HepG2 (cell line): ENCODE measurements around the gene NUP133. TPM values are rescaled to one million over a fixed set of nuclear protein-coding genes. Genes with fewer than 3 reads are reported as not detected.

Experiments
- ATAC-seq: fragments of 200-7000 bp; cut with Tn5 transposase; 3 replicates; pipeline ENCODE4 v1.9.1; 2020; ENCODE audit warnings: mild to moderate bottlenecking, moderate library complexity
- BruUV-seq: library from RNA; stranded (reverse); fragments of 400-500 nt; replicated peaks from 2 replicates; lab custom pipeline; 2021; lab: Mats Ljungman, UMichigan
- CTCF ChIA-PET: fragments of 300-600 bp; formaldehyde crosslinking; extraction: SDS; loops from one replicate; lab custom pipeline; 2021; ENCODE audit warnings: low total read pairs, inconsistent platforms, low intra/inter-chr PET ratio; lab: Yijun Ruan, JAX
- POLR2A ChIA-PET: fragments of 350-600 bp; sonication (Branson Sonifier 250); formaldehyde crosslinking; loops from one replicate; lab custom pipeline; 2020; ENCODE audit warnings: antibody characterized with exemption, inconsistent platforms; lab: Yijun Ruan, JAX
- DNase-seq: peaks from one replicate; pipeline ENCODE4 v3.0.0-alpha.2; 2015; ENCODE audit warnings: low spot score
- FAIRE-seq: peaks from 3 replicates; lab custom pipeline; 2011; peaks lifted over from hg19 to GRCh38; lab: Jason Lieb, UNC
- H2AFZ ChIP-seq: one replicate; pipeline ENCODE4 v1.6.1; 2011; ENCODE audit warnings: low read length, inconsistent platforms
- H3K27ac ChIP-seq: fragments of 300-600 bp; 3 replicates; pipeline ENCODE4 v1.8.0; 2011; ENCODE audit warnings: mixed run types, mild to moderate bottlenecking, mixed read lengths, low read length, inconsistent platforms; ENCODE audit not compliant: insufficient read depth; ENCODE audit errors: extremely low read length
- H3K27me3 ChIP-seq, 2 experiments: fragments of 200-600 bp in 1 of 2; 2 replicates in 1 of 2; 3 replicates in 1 of 2; pipeline versions ENCODE4 v1.6.0 to v1.8.0; 2011; ENCODE audit warnings: low read length in 2 of 2, mild to moderate bottlenecking in 2 of 2, moderate library complexity in 2 of 2, inconsistent platforms in 1 of 2; ENCODE audit not compliant: insufficient read depth in 2 of 2, control insufficient read depth in 1 of 2
- H3K36me3 ChIP-seq, 2 experiments: fragments of 200-600 bp in 1 of 2; replicated peaks in 1 of 2; 2 replicates in 1 of 2; 3 replicates in 1 of 2; pipeline versions ENCODE4 v1.5.1 to v1.8.0; 2011; ENCODE audit warnings: low read length in 2 of 2, inconsistent platforms in 1 of 2; ENCODE audit not compliant: insufficient read depth in 2 of 2, control insufficient read depth in 1 of 2
- H3K4me1 ChIP-seq: 2 replicates; pipeline ENCODE4 v1.5.1; 2012; ENCODE audit warnings: low read length, inconsistent platforms; ENCODE audit not compliant: insufficient read depth
- H3K4me2 ChIP-seq: 2 replicates; pipeline ENCODE4 v1.6.0; 2011; ENCODE audit warnings: low read depth, low read length, inconsistent platforms
- H3K4me3 ChIP-seq, 3 experiments: fragments of 200-600 bp in 1 of 3; sonication (generic), shearing (Covaris generic) in 1 of 3; replicated peaks in 1 of 3; 2 replicates each; pipeline ENCODE4 v1.5.1; 2011 to 2016; ENCODE audit warnings: low read length in 3 of 3, inconsistent platforms in 2 of 3, low read depth in 2 of 3, mild to moderate bottlenecking in 2 of 3, control low read depth in 1 of 3, mixed read lengths in 1 of 3; ENCODE audit not compliant: insufficient read depth in 1 of 3
- H3K79me2 ChIP-seq: one replicate; pipeline ENCODE4 v1.6.1; 2011; ENCODE audit warnings: low read length, inconsistent platforms; ENCODE audit not compliant: insufficient read depth
- H3K9ac ChIP-seq: 2 replicates; pipeline ENCODE4 v1.6.0; 2011; ENCODE audit warnings: mild to moderate bottlenecking, low read depth, low read length, inconsistent platforms; ENCODE audit not compliant: insufficient read depth
- H3K9me3 ChIP-seq: 2 replicates; pipeline ENCODE4 v1.5.1; 2012; ENCODE audit warnings: mild to moderate bottlenecking, low read length
- H4K20me1 ChIP-seq: 2 replicates; pipeline ENCODE4 v1.6.0; 2011; ENCODE audit warnings: inconsistent platforms, mild to moderate bottlenecking, low read length, moderate library complexity; ENCODE audit not compliant: insufficient read depth
- BORCS8-MEF2B ChIP-seq: sonication (generic); formaldehyde crosslinking; IDR thresholded peaks from 2 replicates; pipeline ENCODE4 v1.8.0; 2022; ENCODE audit warnings: mild to moderate bottlenecking, missing genetic modification reagents
- CBX1 ChIP-seq: IDR thresholded peaks from one replicate; pipeline ENCODE4 v1.6.1; 2016; ENCODE audit warnings: antibody characterized with exemption, low read depth
- GFI1 ChIP-seq: sonication (generic); formaldehyde crosslinking; IDR thresholded peaks from 2 replicates; pipeline ENCODE4 v1.5.0; 2020; ENCODE audit warnings: missing genetic modification reagents, mild to moderate bottlenecking, borderline replicate concordance
- GTF2F1 ChIP-seq: fragments of 150-350 bp; IDR thresholded peaks from 2 replicates; pipeline ENCODE4 v1.6.1; 2014; ENCODE audit warnings: low read length
- HMG20A ChIP-seq: IDR thresholded peaks from 2 replicates; pipeline ENCODE4 v1.6.1; 2016; ENCODE audit warnings: borderline replicate concordance
- HNRNPUL1 ChIP-seq: fragments of 200-400 bp; formaldehyde crosslinking; IDR thresholded peaks from 2 replicates; pipeline ENCODE4 v1.6.1; 2017; ENCODE audit warnings: low read depth, mild to moderate bottlenecking, low read length, moderate library complexity
- KLF13 ChIP-seq: sonication (generic); formaldehyde crosslinking; IDR thresholded peaks from 2 replicates; pipeline ENCODE4 v1.4.0; 2020; ENCODE audit warnings: mild to moderate bottlenecking, missing genetic modification reagents
- MLLT10 ChIP-seq: sonication (generic); formaldehyde crosslinking; IDR thresholded peaks from 2 replicates; pipeline ENCODE4 v1.4.0; 2020; ENCODE audit warnings: missing genetic modification reagents
- NCOA2 ChIP-seq: sonication (generic); formaldehyde crosslinking; IDR thresholded peaks from 2 replicates; pipeline ENCODE4 v1.8.0; 2022; ENCODE audit warnings: inconsistent platforms
- SUZ12 ChIP-seq: fragments of 150-350 bp; IDR thresholded peaks from 2 replicates; pipeline ENCODE4 v1.6.1; 2014; ENCODE audit warnings: low read depth, low read length
- ZFX ChIP-seq: sonication (generic); formaldehyde crosslinking; IDR thresholded peaks from 2 replicates; pipeline ENCODE4 v1.4.0; 2020; ENCODE audit warnings: mild to moderate bottlenecking, low read depth, missing genetic modification reagents, moderate library complexity
- ZNF180 ChIP-seq: sonication (generic); formaldehyde crosslinking; IDR thresholded peaks from 2 replicates; pipeline ENCODE4 v1.4.0; 2020; ENCODE audit warnings: low read depth, missing genetic modification reagents, borderline replicate concordance
- ZNF34 ChIP-seq: sonication (generic); formaldehyde crosslinking; IDR thresholded peaks from 2 replicates; pipeline ENCODE4 v1.4.0; 2020; ENCODE audit warnings: mild to moderate bottlenecking, missing genetic modification reagents, borderline replicate concordance
- ZNF562 ChIP-seq: sonication (generic); formaldehyde crosslinking; IDR thresholded peaks from 2 replicates; pipeline ENCODE4 v1.8.0; 2022; ENCODE audit warnings: missing genetic modification reagents, borderline replicate concordance
- WGBS: methylation state at CpG from one replicate; pipeline ENCODE4 v1.1.6; 2017; ENCODE audit warnings: low lambda C conversion rate; 5-methylcytosine and 5-hydroxymethylcytosine counted together
- in situ Hi-C: cut with HindIII; loops from 2 replicates; pipeline ENCODE4 v1.10.0; 2017; ENCODE audit warnings: low pct_unique_long_range_greater_than_20kb; ENCODE audit not compliant: extremely low pct_ligation_motif_present
- intact Hi-C: fragments of 100-400 bp; cut with micrococcal nuclease; formaldehyde crosslinking; loops from one replicate; pipeline ENCODE4 v1.10.0; 2022; ENCODE audit not compliant: unreplicated experiment
- polyA plus RNA-seq, 8 experiments: library from polyadenylated mRNA; depleted of rRNA in 3 of 8; stranded (reverse) in 7 of 8; unstranded in 1 of 8; fragments of >200 nt; fragmentation: Illumina TruSeq in 4 of 8; extraction: Trizol in 4 of 8; gene quantifications; 2 replicates each; pipeline versions ENCODE4 v1.2.1 to v1.2.3, GENCODE V29; 2011 to 2016; ENCODE audit warnings: low read depth in 4 of 8, missing spikeins in 1 of 8, mixed read lengths in 1 of 8; ENCODE audit not compliant: insufficient read depth in 1 of 8
- total RNA-seq, 5 experiments: library from RNA; depleted of rRNA; stranded (reverse); fragments of >200 nt; fragmentation: Illumina TruSeq; extraction: Trizol; gene quantifications; 2 replicates each; pipeline ENCODE4 v1.2.3, GENCODE V29; 2016; ENCODE audit warnings: low read depth in 1 of 5
- TF ChIP-seq, protein P1 (sequence below): sonication (generic); formaldehyde crosslinking; IDR thresholded peaks from 2 replicates; pipeline ENCODE4 v1.8.1; 2023; ENCODE audit warnings: missing genetic modification reagents, mild to moderate bottlenecking, borderline replicate concordance
- TF ChIP-seq, protein P2 (sequence below): sonication (generic); formaldehyde crosslinking; IDR thresholded peaks from 2 replicates; pipeline ENCODE4 v1.4.0; 2020; ENCODE audit warnings: mild to moderate bottlenecking, missing genetic modification reagents
- TF ChIP-seq, protein P3 (sequence below): sonication (generic); formaldehyde crosslinking; IDR thresholded peaks from 2 replicates; pipeline ENCODE4 v1.4.0; 2020; ENCODE audit warnings: missing genetic modification reagents

The NUP133 gene
- total and polyA plus RNA-seq, 2 of the 13 experiments (the other 11 are each of a cell fraction or from before 2014, with no cell fraction given) = 17.7 to 45.6 TPM

DNA sequence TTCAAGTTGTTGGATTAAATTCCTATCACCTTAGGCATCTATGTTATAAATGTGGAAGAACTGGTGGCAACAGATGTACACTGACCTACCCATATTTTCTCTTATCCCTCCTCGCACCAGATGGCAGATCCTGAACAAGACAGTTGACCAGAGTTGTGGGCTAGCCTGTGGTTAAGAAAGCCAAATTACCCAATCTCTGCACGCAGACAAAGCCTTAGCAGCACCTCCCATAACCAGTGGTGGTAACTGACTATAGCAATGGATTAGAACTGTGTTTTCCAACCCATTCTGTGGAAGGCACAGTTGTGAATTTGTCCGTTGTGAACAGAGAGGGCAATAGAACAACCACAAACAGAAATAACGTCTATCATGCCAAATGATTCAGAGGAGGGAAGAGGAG, 29.8 kb upstream of the NUP133 start:
- 99% methylated on average over 4 of the region's 4 CpGs for whole genome bisulfite sequencing
- FAIRE-seq = no peak
- no peak for ATAC-seq
- in situ Hi-C loops = no loop called here
- no peaks in the 10 kb centered on the region for H4K20me1 ChIP-seq
- TF ChIP-seq BORCS8-MEF2B (CRISPR knock-in tag) = no peak
- no peak for TF ChIP-seq MLLT10 (CRISPR knock-in tag)
- TF ChIP-seq GTF2F1 = no peak
- TF ChIP-seq KLF13 = no peak
- no peak for TF ChIP-seq SUZ12
- H3K27ac ChIP-seq = no peak overlapping the region
- H2AFZ ChIP-seq = no peak overlapping the region
- H3K9ac ChIP-seq = no peak overlapping the region
- no TSS peak for BruUV-seq
- CTCF ChIA-PET = no interaction called here
- intact Hi-C loops = no loop called here
- DNase-seq = no peak
- no peak overlapping the region for H3K4me3 ChIP-seq
- peaks cover 7 to 56% of the 10 kb centered on the region in 2 experiments for H3K36me3 ChIP-seq
- H3K9me3 ChIP-seq = no peaks in the 10 kb centered on the region
- H3K4me1 ChIP-seq = no peaks in the 10 kb centered on the region
- H3K27me3 ChIP-seq = no peaks in the 10 kb centered on the region
- H3K79me2 ChIP-seq = no peaks in the 10 kb centered on the region
- POLR2A ChIA-PET = no interaction called here
- no peak overlapping the region for H3K4me2 ChIP-seq

DNA sequence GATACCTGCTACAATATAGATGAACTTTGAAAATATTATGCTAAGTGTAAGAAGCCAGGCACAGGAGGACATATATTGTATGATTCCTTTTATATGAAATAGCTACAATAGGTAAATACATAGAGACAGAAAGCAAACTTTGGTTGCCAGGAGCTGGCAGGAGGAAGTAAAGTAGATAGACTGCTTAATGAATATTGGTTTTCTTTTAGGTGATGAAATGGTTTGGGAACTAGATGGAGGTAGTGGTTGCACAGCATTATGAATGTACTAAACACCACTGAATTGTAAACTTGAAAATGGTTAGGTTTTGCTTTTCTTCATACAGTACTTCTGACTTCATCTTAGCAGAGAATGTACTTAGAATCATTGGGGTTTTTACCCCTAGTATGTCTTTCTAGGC, 28.8 kb upstream of the NUP133 start:
- DNase-seq (no peak), ATAC-seq (no peak), FAIRE-seq (no peak)
- no peaks in the 10 kb centered on the region for H3K9me3 ChIP-seq
- ChIA-PET CTCF (no interaction called here), POLR2A (no interaction called here)
- H4K20me1 ChIP-seq = no peaks in the 10 kb centered on the region
- intact Hi-C loops = no loop called here
- no peak overlapping the region for H2AFZ ChIP-seq
- H3K79me2 ChIP-seq = no peaks in the 10 kb centered on the region
- peaks cover 7 to 54% of the 10 kb centered on the region in 2 experiments for H3K36me3 ChIP-seq
- no peak overlapping the region for H3K27ac ChIP-seq
- BruUV-seq = no TSS peak
- no peaks in the 10 kb centered on the region for H3K27me3 ChIP-seq
- in situ Hi-C loops = no loop called here
- H3K4me2 ChIP-seq = no peak overlapping the region
- H3K4me3 ChIP-seq = no peak overlapping the region
- H3K9ac ChIP-seq = no peak overlapping the region
- no peaks in the 10 kb centered on the region for H3K4me1 ChIP-seq
- TF ChIP-seq ZNF180 (no peak), ZFX (no peak), HMG20A (CRISPR knock-in tag) (no peak), HNRNPUL1 (no peak), ZNF562 (CRISPR knock-in tag) (no peak), GFI1 (no peak), CBX1 (no peak), NCOA2 (no peak), ZNF34 (CRISPR knock-in tag) (no peak)
- TF ChIP-seq, protein P1, sequence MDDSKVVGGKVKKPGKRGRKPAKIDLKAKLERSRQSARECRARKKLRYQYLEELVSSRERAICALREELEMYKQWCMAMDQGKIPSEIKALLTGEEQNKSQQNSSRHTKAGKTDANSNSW (CRISPR knock-in tag) = no peak
- TF ChIP-seq, protein P2, sequence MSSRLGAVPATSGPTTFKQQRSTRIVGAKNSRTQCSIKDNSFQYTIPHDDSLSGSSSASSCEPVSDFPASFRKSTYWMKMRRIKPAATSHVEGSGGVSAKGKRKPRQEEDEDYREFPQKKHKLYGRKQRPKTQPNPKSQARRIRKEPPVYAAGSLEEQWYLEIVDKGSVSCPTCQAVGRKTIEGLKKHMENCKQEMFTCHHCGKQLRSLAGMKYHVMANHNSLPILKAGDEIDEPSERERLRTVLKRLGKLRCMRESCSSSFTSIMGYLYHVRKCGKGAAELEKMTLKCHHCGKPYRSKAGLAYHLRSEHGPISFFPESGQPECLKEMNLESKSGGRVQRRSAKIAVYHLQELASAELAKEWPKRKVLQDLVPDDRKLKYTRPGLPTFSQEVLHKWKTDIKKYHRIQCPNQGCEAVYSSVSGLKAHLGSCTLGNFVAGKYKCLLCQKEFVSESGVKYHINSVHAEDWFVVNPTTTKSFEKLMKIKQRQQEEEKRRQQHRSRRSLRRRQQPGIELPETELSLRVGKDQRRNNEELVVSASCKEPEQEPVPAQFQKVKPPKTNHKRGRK = no peak
- TF ChIP-seq, protein P3, sequence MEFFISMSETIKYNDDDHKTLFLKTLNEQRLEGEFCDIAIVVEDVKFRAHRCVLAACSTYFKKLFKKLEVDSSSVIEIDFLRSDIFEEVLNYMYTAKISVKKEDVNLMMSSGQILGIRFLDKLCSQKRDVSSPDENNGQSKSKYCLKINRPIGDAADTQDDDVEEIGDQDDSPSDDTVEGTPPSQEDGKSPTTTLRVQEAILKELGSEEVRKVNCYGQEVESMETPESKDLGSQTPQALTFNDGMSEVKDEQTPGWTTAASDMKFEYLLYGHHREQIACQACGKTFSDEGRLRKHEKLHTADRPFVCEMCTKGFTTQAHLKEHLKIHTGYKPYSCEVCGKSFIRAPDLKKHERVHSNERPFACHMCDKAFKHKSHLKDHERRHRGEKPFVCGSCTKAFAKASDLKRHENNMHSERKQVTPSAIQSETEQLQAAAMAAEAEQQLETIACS = no peak
